HS-5 (cell line): Measurements from ENCODE around the gene PTPRD.

Experiments used
- DNase-seq: peaks from one replicate; pipeline ENCODE4 v3.0.0-alpha.2; 2012; ENCODE audit warnings: low read depth

PTPRD gene

GRCh38 chr9:8863069-8863468 lies 1749.7 kb downstream of the PTPRD start:
- DNase-seq = no peak

- DNase-seq = no peak
Observed at GRCh38 chr9:8860925-8861324, 1751.9 kb downstream of the PTPRD start.

- no peak for DNase-seq
Observed at GRCh38 chr9:8860086-8860485, 1752.7 kb downstream of the PTPRD start.

- no peak for DNase-seq
Observed at GRCh38 chr9:8859416-8859815, 1753.4 kb downstream of the PTPRD start.

- no peak for DNase-seq
Observed at GRCh38 chr9:8858596-8859161, 1754.1 kb downstream of the PTPRD start.

- no peak for DNase-seq
Observed at GRCh38 chr9:8857926-8858595, 1754.7 kb downstream of the PTPRD start.

GRCh38 chr9:8857068-8857925 lies 1755.5 kb downstream of the PTPRD start:
- DNase-seq = no peak

- no peak for DNase-seq
Observed at GRCh38 chr9:8856396-8857067, 1756.3 kb downstream of the PTPRD start.

- DNase-seq = no peak
Observed at GRCh38 chr9:8855046-8855445, 1757.8 kb downstream of the PTPRD start.

GRCh38 chr9:8852301-8852864 lies 1760.4 kb downstream of the PTPRD start:
- DNase-seq = no peak

- no peak for DNase-seq
Observed at GRCh38 chr9:8850914-8851313, 1761.9 kb downstream of the PTPRD start.

GRCh38 chr9:8845808-8846207 lies 1767.0 kb downstream of the PTPRD start:
- no peak for DNase-seq

GRCh38 chr9:8845376-8845775 lies 1767.4 kb downstream of the PTPRD start:
- no peak for DNase-seq

GRCh38 chr9:8844549-8844948 lies 1768.3 kb downstream of the PTPRD start:
- no peak for DNase-seq

GRCh38 chr9:8842402-8843193 lies 1770.2 kb downstream of the PTPRD start:
- DNase-seq = no peak

GRCh38 chr9:8838136-8838535 lies 1774.7 kb downstream of the PTPRD start:
- DNase-seq = no peak

- no peak for DNase-seq
Observed at GRCh38 chr9:8835291-8835690, 1777.5 kb downstream of the PTPRD start.

GRCh38 chr9:8832955-8833354 lies 1779.8 kb downstream of the PTPRD start:
- DNase-seq = no peak

- DNase-seq = no peak
Observed at GRCh38 chr9:8832386-8832785, 1780.4 kb downstream of the PTPRD start.

GRCh38 chr9:8831568-8831967 lies 1781.2 kb downstream of the PTPRD start:
- DNase-seq = no peak

- no peak for DNase-seq
Observed at GRCh38 chr9:8826281-8826680, 1786.5 kb downstream of the PTPRD start.
